Fibroblast of the aortic adventitia (primary cell): Measurements from ENCODE around the gene EFNA5. TPM values are rescaled to one million over a fixed set of nuclear protein-coding genes. Genes with fewer than 3 reads are reported as not detected.

Source experiments
- DNase-seq: peaks from one replicate; pipeline ENCODE4 v3.0.0-alpha.2; 2010; ENCODE audit warnings: low read depth
- H3K4me3 ChIP-seq: 2 replicates; pipeline ENCODE4 v1.5.1; 2011; ENCODE audit warnings: low read depth, mild to moderate bottlenecking, control low read depth, low read length, moderate library complexity
- total RNA-seq: library from RNA; depleted of rRNA; stranded (reverse); fragments of >200 nt; gene quantifications from 2 replicates; pipeline ENCODE4 v1.2.3, GENCODE V29; 2012; ENCODE audit warnings: low replicate concordance
- TF ChIP-seq, protein P1 (sequence below): IDR thresholded peaks from 2 replicates; pipeline ENCODE4 v1.5.1; 2011; ENCODE audit warnings: mild to moderate bottlenecking, low read length, control low read depth, inconsistent platforms; ENCODE audit not compliant: insufficient read depth

The EFNA5 gene
- total RNA-seq, 1 donor = 33.1 TPM

DNA sequence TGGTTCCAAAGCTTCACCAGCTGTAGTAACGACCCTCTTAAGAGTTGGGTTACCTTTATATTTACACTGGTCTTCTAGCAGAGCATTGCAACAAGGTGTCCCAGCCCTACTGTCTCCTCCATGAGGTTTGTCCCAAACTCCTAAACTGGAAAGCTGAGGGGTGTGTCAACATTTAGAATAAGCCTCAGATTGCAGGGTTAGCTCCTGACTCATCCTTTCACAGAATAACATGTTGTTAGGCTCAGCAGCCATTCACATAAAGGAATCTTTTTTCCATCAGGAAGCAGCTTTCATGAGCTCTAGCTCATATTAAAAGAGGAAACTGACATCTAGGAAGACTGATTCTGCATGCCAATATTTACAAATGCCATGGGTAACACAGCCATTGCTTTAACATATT, 238.7 kb downstream of the EFNA5 start:
- TF ChIP-seq, protein P1, sequence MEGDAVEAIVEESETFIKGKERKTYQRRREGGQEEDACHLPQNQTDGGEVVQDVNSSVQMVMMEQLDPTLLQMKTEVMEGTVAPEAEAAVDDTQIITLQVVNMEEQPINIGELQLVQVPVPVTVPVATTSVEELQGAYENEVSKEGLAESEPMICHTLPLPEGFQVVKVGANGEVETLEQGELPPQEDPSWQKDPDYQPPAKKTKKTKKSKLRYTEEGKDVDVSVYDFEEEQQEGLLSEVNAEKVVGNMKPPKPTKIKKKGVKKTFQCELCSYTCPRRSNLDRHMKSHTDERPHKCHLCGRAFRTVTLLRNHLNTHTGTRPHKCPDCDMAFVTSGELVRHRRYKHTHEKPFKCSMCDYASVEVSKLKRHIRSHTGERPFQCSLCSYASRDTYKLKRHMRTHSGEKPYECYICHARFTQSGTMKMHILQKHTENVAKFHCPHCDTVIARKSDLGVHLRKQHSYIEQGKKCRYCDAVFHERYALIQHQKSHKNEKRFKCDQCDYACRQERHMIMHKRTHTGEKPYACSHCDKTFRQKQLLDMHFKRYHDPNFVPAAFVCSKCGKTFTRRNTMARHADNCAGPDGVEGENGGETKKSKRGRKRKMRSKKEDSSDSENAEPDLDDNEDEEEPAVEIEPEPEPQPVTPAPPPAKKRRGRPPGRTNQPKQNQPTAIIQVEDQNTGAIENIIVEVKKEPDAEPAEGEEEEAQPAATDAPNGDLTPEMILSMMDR = no peak
- H3K4me3 ChIP-seq = no peak overlapping the region
- DNase-seq = peak; percentile 60

DNA sequence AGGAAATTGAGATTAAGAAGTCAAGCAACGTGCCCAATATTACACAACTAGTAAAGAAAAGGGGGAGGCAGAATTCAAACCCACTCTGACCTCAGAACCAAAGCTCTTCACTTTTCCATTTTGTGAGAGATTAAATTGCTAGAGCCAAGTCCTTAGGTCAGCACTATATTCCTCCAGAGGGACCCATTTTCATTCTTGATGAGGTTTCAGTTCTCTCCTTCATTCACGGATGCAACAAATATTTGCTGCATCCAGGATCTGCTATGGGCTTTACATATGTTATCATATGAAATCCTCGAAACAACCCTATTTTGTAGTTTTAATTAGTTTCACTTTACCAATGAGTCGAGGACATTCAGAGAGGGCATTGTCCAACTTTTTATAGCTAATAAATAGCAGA, 239.2 kb downstream of the EFNA5 start:
- TF ChIP-seq, protein P1 = no peak
- H3K4me3 ChIP-seq = no peak overlapping the region
- DNase-seq = no peak

DNA sequence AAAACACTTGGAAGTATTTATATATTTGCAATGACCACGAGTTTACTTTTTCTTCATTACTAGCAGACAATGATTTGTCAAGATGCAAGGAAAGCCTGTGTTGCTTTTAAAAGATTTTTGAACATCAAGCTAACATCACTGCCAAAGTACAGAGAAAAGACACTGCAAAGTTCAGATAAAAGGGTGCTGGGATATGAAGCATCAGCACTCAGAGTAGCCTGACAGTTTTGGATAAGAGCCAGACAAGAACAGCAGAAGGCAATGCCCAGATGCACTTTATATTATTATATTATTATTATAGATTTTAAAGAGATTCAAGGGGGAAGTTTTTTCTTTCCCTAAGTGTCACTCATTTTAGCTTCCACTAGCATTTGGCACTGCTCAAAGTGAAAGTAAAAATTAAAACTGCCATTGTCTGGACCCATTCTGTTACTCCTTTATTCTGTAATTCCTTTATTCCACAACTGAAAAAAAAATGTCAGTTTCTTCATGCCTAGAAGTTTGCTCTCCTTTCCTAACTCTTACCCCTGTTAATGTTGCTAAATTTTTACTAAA, 240.6 kb downstream of the EFNA5 start:
- TF ChIP-seq, protein P1 = no peak
- DNase-seq = peak; percentile 22
- H3K4me3 ChIP-seq = peak overlapping the region; percentile 23

- peak; percentile 8 for DNase-seq
- TF ChIP-seq, protein P1 = no peak
- no peak overlapping the region for H3K4me3 ChIP-seq
These were observed 242.4 kb downstream of the EFNA5 start for GRCh38 chr5:107428303-107428813.

GRCh38 chr5:107426872-107427271, 243.9 kb downstream of the EFNA5 start:
- DNase-seq = no peak
- H3K4me3 ChIP-seq = no peak overlapping the region
- TF ChIP-seq, protein P1 = no peak

DNA sequence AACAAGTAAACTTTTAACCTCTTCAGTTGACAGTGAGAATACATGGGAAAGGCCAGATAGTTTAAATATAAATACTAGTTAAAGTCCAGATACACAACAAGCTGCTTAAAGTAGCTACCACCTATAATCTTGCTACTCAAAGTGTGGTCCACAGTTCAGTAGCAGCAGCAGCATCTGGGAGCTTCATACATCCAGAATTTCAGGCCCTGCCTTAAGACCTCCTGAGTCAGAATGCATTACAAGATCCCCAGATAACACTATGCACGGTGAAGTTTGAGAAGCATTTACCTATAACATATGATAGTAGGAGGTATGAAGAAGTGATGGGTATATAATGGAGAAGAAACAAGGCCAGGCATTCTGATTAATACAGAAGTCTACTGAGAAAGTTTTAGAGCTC, 244.5 kb downstream of the EFNA5 start:
- H3K4me3 ChIP-seq = no peak overlapping the region
- TF ChIP-seq, protein P1 = no peak
- DNase-seq = no peak

- peak; percentile 81 for DNase-seq
- TF ChIP-seq, protein P1 = no peak
- H3K4me3 ChIP-seq = no peak overlapping the region
These were observed 245.2 kb downstream of the EFNA5 start for GRCh38 chr5:107425541-107426031.
